Pancreas (tissue), 10 donors: ENCODE results near the gene P2RX3. TPM values are rescaled to one million over a fixed set of nuclear protein-coding genes. Genes with fewer than 3 reads are reported as not detected.

Experiments used
- ATAC-seq, 4 donors: fragments of 200-7000 bp; cut with Tn5 transposase; one replicate each; pipeline versions ENCODE4 v1.8.0 to v1.9.1; 2020; ENCODE audit warnings: mild to moderate bottlenecking in 4 of 4, moderate library complexity in 4 of 4
- DNase-seq, 6 donors: peaks; one replicate each; pipeline ENCODE4 v3.0.0-alpha.2; 2020
- FAIRE-seq: peaks from 2 replicates; lab custom pipeline; 2012; peaks lifted over from hg19 to GRCh38; lab: Jason Lieb, UNC
- H3K27ac ChIP-seq, 4 donors: fragments of 200-600 bp; sonication (generic); 1 replicate in 3 of 4; 2 replicates in 1 of 4; pipeline versions ENCODE4 v1.5.0 to v1.8.0; 2020
- H3K27me3 ChIP-seq, 4 donors: fragments of 200-600 bp; one replicate each; pipeline ENCODE4 v1.8.0; 2021
- H3K36me3 ChIP-seq, 3 donors: fragments of 200-600 bp; sonication (generic) in 1 of 3; one replicate each; pipeline versions ENCODE4 v1.5.0 to v1.8.0; 2020 to 2021
- H3K4me1 ChIP-seq, 3 donors: fragments of 200-600 bp; one replicate each; pipeline ENCODE4 v1.8.0; 2021
- H3K4me3 ChIP-seq, 4 donors: fragments of 200-600 bp; sonication (generic) in 2 of 4; one replicate each; pipeline versions ENCODE4 v1.5.0 to v1.8.0; 2020 to 2021
- H3K9me3 ChIP-seq, 4 donors: fragments of 200-600 bp; one replicate each; pipeline ENCODE4 v1.8.0; 2021
- WGBS, 2 donors: extraction: QIAGEN DNeasy Blood & Tissue Kit; methylation state at CpG; one replicate each; pipeline ENCODE4 v1.1.7; 2013; 5-methylcytosine and 5-hydroxymethylcytosine counted together
- intact Hi-C, 3 donors: fragments of 100-400 bp; cut with DNase I; formaldehyde crosslinking; loops; one replicate each; pipeline versions ENCODE4 v1.11.1 to v1.14.2; 2022
- polyA plus RNA-seq, 2 donors: library from polyadenylated mRNA; stranded (reverse); fragments of 200-250 nt; gene quantifications; one replicate each; pipeline ENCODE4 v1.2.3, GENCODE V29; 2013
- total RNA-seq, 6 donors: library from RNA; stranded (reverse); fragmentation: NEBNext Ultra II Directional in 4 of 6; extraction: Animal tissue kit (Norgen Biotek cat#: 25700) in 4 of 6; gene quantifications; one replicate each; pipeline versions ENCODE4 v1.2.1 to v1.2.4, GENCODE V29; 2021 to 2023
- TF ChIP-seq, protein P1 (sequence below), 4 donors: fragments of 200-600 bp; sonication (generic) in 3 of 4; IDR thresholded peaks; one replicate each; pipeline versions ENCODE4 v1.5.0 to v1.8.0; 2021; ENCODE audit warnings: antibody characterized with exemption in 4 of 4
- donor health status: healthy with polysubstance abuse.
- donor health status: DM: no; HTN: no; CAD: no; lungs with moderate emphysema.
- donor health status: DM: no; HTN: no; CAD: no.
- donor health status: control.
- donor health status: control.
- donor health status: Bipolar disorder and iron deficiency.
- donor health status: DM: yes; HTN: yes; CAD: no.
- donor health status: DM: no; HTN: no; CAD: no.
- donor health status: DM: no; HTN: no; CAD: no.
- donor health status: DM: yes; HTN: yes; CAD: no.

Gene P2RX3
- total and polyA plus RNA-seq, 8 donors: 0.07 to 0.16 (median 0.16) TPM; not detected in 5

DNA sequence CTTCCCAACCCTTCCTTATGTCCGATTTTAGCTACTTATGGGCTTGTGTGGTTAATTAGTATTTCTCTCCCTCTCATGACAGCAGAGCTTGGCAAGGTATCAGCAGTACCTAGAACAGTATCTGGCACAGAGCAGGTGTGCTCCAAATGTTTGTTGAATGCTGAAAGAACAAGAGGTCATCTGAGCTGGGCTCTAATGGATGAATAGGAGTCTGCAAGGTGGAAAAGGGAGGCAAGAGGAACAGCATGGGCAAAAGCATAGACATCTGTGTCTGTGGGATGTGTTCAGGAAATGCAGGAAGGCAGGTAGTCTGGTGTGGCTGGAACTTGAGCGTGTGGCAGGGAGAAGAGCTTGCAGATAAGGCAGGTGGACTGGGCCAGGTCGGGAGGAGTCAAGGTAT is 23.8 kb downstream of the P2RX3 start:
- Histone ChIP-seq H3K36me3 (no peaks in the 10 kb centered on the region), H3K4me3 (no peak overlapping the region), H3K27me3 (no peaks in the 10 kb centered on the region), H3K27ac (no peak overlapping the region), H3K9me3 (no peaks in the 10 kb centered on the region), H3K4me1 (peaks cover 0 to 8% (median 0%) of the 10 kb centered on the region in 3 donors)
- intact Hi-C loops: no loop called here
- ATAC-seq (no peak), DNase-seq (no peak), FAIRE-seq (no peak)
- WGBS, 2 donors: 58 to 78% methylated on average over 3 of the region's 3 CpGs
- TF ChIP-seq, protein P1, sequence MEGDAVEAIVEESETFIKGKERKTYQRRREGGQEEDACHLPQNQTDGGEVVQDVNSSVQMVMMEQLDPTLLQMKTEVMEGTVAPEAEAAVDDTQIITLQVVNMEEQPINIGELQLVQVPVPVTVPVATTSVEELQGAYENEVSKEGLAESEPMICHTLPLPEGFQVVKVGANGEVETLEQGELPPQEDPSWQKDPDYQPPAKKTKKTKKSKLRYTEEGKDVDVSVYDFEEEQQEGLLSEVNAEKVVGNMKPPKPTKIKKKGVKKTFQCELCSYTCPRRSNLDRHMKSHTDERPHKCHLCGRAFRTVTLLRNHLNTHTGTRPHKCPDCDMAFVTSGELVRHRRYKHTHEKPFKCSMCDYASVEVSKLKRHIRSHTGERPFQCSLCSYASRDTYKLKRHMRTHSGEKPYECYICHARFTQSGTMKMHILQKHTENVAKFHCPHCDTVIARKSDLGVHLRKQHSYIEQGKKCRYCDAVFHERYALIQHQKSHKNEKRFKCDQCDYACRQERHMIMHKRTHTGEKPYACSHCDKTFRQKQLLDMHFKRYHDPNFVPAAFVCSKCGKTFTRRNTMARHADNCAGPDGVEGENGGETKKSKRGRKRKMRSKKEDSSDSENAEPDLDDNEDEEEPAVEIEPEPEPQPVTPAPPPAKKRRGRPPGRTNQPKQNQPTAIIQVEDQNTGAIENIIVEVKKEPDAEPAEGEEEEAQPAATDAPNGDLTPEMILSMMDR (IDR thresholded peaks at IDR 0.05): no peak

DNA sequence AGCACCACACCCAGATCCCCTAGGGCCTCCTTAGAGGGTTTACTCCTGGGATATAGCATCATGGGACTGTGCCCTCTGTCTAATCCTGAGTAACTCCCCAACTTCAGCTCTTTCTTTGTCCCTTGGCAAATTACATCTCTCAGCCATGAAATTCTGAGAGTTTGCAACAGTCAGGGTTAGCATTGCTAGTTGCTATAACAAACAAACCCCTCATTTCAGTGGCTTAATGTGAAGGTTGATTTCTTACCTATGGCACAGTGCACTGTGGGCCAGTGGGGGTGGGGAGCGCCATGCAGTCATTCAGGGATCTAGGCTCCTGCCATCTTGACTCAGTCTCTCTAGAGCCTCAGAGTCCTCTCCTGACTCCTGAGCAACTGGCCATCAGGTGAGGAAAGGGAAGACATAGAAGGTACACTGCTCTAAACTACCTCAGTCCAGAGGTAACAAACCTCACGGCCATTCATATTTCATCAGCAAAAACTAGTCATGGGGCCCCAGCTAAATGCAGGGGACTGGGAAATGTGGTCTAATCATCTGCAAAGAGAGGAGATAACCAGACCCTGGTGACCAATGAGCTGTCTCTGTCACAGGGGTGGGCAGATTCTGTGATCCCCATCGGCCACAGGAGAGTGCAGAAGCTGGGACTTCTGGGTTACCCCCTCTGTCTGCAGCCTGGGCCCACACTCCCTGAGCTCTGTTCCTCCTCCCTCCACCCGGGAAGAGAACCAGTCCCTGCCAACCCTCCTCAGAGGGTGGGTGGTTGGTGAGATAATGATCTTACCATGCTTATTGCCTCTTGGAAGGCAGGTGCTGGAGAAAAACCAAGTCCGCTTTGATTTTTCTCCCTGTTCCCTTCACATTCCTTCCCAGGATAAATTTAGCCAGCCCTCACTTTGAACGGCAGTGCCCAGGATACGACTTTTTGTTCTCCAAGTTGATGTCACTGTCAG is 25.3 kb downstream of the P2RX3 start:
- Histone ChIP-seq H3K9me3 (no peaks in the 10 kb centered on the region), H3K4me1 (no peaks in the 10 kb centered on the region), H3K36me3 (no peaks in the 10 kb centered on the region), H3K27me3 (no peaks in the 10 kb centered on the region), H3K27ac (peak overlapping the region in 1 of 4 donors; percentile 37), H3K4me3 (no peak overlapping the region)
- 44 to 56% methylated on average over 7 of the region's 7 CpGs for WGBS, 2 donors
- FAIRE-seq: no peak
- intact Hi-C loops: no loop called here
- TF ChIP-seq, protein P1 (IDR thresholded peaks at IDR 0.05): no peak
- no peak for DNase-seq
- peak in 1 of 4 donors; percentile 27 for ATAC-seq

DNA sequence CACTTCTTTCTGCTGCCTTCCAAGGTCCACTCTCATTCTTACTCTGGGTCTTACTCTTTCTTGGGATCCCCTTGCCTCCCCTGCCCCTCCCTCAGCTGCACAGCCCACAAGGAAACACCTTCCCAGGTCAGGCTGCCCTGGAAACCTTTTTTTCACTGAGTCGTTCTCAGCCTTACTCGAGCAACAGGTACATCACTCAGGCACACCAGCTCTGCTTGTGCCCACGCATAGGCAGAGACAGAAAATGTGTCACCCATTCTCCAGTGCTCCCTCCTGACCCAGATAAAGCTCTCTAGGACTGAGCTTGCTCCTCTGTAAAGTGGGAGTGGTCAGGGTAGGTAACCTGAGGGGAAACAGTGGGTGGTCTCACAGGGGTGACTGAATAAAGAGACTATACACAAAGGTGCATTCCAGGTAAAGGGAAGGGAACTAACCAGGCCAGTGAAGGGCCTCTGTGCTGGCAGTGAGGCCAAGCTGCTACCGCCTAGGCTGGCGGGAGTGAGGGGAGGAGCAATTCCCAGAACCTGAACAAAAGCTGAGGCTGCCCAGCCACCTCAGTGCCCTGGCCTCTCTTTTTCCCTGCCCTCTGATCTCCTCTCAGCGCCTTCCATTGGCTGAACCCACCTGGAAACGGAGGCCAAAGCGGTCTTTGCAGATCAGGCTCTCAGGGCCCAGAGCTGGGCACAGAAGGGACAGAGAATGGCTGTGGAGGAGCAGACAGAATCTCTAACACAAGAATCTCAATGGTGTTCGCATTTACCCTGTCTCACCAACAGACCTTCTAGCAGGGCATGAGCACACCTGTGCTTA is 26.9 kb downstream of the P2RX3 start:
- TF ChIP-seq, protein P1 (IDR thresholded peaks at IDR 0.05): no peak
- 78 to 82% methylated on average over 9 of the region's 9 CpGs for WGBS, 2 donors
- Histone ChIP-seq H3K27me3 (no peaks in the 10 kb centered on the region), H3K4me1 (no peaks in the 10 kb centered on the region), H3K9me3 (no peaks in the 10 kb centered on the region), H3K36me3 (no peaks in the 10 kb centered on the region), H3K27ac (no peak overlapping the region), H3K4me3 (no peak overlapping the region)
- DNase-seq (no peak), FAIRE-seq (no peak), ATAC-seq (no peak)
- intact Hi-C loops: no loop called here

DNA sequence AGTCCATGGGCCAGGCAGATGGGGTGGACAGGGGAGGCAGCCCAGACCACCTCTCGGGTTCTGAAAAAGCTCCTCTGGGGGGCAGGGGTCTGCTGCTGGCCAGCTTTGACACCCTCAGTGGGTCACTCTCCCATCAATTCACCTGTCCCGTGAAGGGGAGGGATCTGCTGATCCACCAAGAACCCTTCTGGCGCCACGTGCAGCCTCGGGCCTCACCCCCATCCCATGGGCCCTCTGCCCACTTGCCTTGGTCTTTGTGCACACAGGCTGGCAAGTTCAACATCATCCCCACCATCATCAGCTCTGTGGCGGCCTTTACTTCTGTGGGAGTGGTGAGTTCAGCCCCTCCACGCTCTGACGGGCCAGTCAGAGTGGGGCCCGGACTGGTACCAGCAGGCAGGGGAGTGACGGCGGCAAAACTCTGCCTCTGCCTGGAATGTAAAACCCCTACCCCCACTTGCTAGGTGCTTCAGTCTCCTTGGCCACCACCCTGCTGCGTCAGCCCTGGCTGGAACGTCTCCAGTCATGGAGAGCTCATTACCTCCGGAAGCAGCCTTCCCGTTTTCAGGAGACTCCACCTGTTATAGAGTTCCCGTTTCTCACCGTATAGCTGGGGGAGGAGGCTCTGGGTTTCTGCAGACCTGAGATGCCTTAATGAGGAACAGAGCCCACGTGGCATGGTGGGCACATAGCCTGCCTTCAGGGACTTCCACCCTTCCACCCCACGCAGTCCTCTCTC is 30.1 kb downstream of the P2RX3 start:
- FAIRE-seq: no peak
- peak in 3 of 4 donors; percentile 39 to 57 (median 45) for ATAC-seq
- H3K27me3 ChIP-seq: no peaks in the 10 kb centered on the region
- H3K36me3 ChIP-seq: no peaks in the 10 kb centered on the region
- TF ChIP-seq, protein P1 (IDR thresholded peaks at IDR 0.05): no peak
- H3K9me3 ChIP-seq: no peaks in the 10 kb centered on the region
- 59 to 62% methylated on average over 17 to 19 of the region's 19 CpGs for WGBS, 2 donors
- DNase-seq: peak in 2 of 6 donors; percentile 23 to 57
- no peak overlapping the region for H3K27ac ChIP-seq
- H3K4me3 ChIP-seq: no peak overlapping the region
- no peaks in the 10 kb centered on the region for H3K4me1 ChIP-seq
- intact Hi-C loops: no loop called here
